CD4-positive, alpha-beta T cell treated with Interferon gamma for 1 hour (primary cell): ENCODE measurements around the gene MAEL.

Experiments
- DNase-seq: peaks from one replicate; pipeline ENCODE4 v3.0.0-alpha.2; 2020

The MAEL gene

GRCh38 chr1:167057241-167057688, 68.2 kb downstream of the MAEL start:
- no peak for DNase-seq

DNA sequence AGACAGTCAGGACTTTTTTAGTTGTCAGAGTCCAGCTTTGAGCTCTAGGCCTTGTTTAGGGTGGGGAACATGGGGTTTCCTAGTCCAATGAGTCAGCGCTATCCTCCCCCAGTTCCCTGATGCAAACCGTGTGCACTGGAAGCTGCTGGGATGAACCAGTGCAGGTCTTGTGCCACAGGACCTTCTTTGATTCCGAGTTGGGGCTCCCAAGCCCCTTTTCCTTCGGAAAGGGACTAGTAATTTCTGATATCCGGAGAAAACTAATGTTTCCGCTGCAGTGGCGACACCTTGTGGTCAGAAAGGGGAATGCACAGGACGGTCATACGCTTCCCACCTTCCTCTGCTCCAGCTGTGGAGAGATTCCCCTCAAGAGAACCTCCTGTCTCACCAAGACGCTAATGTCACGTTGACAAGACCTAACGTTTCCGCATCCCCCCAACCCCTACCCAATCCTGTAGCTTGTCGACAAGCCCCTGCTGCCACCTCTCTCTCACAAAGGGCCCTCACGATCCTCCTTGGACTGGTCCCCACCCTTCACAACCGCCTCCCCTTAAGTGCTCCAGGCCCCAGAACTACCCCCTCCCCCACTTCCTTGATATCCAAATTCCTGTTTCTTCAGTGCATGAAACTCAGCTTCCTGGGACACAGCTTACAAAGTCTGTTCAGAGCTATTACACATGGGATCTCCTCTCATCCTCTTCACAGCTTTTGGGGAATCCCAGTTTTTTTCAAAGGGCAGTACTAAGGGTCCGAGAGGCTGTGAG, 70.1 kb downstream of the MAEL start:
- DNase-seq, result peak; percentile 43

DNA sequence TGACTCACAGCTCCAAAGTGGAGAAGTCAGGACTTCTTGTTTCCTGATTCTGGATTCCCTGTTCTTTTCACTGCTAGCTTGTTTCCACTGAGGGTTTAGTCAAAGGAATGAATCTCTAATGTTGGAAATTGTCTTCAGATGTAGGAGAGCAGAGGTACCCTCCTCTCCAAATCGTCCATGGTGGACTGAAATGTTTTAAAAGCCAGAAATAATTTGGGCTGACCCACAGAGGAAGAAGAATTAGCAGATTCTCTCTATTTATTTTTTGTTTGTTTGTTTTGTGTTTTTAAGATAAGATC, 70.7 kb downstream of the MAEL start:
- no peak for DNase-seq

GRCh38 chr1:167060141-167061072, 71.3 kb downstream of the MAEL start:
- DNase-seq, result no peak

DNA sequence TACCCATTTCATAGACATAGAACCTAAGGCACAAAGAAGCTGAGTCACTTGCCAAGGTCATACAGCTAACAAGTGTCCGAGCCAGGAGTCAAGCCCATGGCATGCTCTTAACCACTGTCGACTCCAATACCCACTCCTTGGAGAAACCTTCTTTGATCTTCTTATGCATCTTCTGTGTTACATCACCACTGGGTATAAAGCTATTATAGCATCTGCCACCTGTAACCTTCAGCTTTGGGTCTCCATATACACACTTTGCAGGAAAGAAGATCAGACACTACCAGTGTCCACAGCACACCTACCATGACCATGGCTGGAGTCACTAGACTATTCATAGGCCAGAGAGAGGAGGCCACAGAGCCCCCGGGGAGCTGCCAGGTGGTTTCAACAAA, 72.0 kb downstream of the MAEL start:
- DNase-seq, result no peak

DNA sequence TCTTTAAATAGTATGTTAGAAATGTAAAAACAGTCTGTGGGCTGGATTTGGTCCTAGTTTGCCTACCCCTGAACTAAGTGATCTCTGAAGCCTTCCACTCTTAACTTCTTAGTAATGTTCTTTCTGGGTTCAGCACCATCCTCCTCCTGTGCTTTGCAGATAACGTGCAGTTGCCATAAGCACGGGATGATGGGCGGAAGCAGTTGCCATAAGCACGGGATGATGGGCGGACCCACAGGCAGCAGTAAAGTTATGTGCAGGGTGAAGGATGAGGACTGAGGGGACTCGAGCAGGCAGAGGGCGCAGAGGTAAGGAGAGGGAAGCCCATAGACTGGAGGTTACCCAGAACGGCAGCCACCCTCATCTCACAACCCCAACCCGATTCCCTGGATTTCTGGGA, 75.5 kb downstream of the MAEL start:
- DNase-seq, result no peak

DNA sequence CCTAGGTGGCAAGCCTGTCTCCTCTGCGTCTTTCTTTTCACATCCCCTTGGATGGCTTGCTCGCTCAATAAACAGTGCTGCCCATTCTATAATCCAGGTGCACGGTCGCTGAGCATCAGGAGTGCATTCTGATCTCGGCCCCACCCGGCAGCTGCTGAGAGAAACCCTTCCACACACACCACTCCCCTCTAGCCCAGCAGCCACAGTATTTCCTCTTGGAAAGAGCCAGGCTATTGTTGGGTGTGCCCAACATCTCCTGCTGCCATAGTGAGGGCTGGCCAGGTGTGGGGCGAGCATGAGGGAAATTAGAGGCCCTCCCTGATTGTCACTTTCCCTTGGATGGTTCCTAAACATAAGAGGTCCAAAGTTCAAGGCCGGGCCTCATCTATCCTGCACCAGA, 76.4 kb downstream of the MAEL start:
- DNase-seq, result no peak

DNA sequence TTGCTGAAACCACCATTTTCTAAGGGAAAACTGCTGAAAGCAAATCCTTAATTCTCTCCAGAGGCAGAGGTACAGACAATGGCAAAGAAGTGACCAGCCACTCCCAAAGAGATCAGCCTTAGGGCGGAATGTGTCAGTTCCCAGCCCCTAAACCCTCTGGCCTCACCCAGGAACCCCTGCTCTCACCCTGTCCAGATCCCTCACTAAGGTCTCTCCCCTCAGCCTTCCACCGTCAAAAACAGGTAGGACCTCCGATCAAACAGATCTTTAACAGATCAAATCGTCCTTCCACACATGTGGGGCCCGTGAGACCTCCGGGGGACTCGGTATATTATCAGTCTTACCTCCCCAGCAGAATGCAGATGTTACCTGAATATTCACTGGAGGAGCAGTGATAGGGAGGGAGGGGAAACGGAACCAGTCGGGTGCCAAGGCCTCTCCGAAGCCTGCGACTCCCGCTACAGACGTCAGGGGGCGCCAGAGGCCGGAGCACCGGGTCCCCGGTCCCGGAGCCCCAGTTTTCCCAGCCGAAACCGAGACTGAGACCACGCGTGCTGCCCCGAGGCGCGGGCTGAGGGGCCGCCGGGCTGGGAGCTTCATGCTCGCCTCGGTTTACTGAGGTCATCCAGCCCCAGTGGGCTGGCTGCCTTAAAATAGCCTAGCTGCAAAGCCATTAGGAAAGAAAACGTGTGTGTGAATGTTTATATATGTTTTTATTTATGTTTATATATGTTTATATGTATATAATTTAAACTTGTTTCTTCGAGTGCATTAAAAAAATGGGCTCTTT, 77.4 kb downstream of the MAEL start:
- peak; percentile 70 for DNase-seq

DNA sequence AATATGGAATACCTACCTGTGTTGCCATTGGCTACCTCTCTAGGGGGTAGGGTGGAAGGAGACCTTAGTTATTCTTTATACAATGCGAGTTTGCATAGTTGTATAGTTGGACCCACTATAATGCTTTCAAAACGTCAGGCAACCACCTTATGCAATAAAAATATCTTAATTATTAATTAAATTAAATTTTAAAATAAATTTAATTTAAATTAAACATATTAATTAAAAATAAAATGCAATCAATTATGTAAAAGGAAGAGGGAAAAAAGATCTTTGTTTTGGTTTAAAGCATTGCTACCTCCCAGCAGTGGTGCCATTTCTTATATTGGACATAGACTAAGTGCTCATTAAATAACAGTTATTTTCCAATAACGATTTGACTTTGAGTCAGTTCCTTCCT, 78.8 kb downstream of the MAEL start:
- no peak for DNase-seq

- no peak for DNase-seq
Measured at GRCh38 chr1:167068761-167069160, 79.7 kb downstream of the MAEL start.

GRCh38 chr1:167071286-167071685, 82.2 kb downstream of the MAEL start:
- no peak for DNase-seq
